ENCODE data around the gene CSN1S1.

The CSN1S1 gene

GRCh38 chr4:69994782-69995181, 63.9 kb downstream of the CSN1S1 start:
- DNase-seq (ENCODE audit: low read depth in 2 of 2) = no peak

GRCh38 chr4:69995526-69996016, 64.7 kb downstream of the CSN1S1 start, which contains the start of gene STATH:
Gene STATH (plus strand): TSS chr4:69995966. CDS start chr4:69998438, 2,472 bp downstream.
- DNase-seq (ENCODE audit: low read depth in 2 of 2) = no peak

Data from stimulated activated CD4-positive, alpha-beta T cell treated with anti-CD3 and anti-CD28 coated beads, Interleukin-4, amount 100 ng/mL, for 48 hours (primary cell).